Activated CD4-positive, alpha-beta T cell treated with anti-CD3 and anti-CD28 coated beads for 36 hours (primary cell): ENCODE measurements around the gene ARID1B. TPM values are rescaled to one million over a fixed set of nuclear protein-coding genes. Genes with fewer than 3 reads are reported as not detected.
"Not testable (repeated sequence)": the region's sequence is repeated elsewhere in the genome, so short reads cannot be mapped to it uniquely, and the experiment has no call there.

ENCODE experiments used
- ATAC-seq: fragments of 200-7000 bp; cut with Tn5 transposase; one replicate; pipeline ENCODE4 v1.10.0; 2021; ENCODE audit warnings: mild to moderate bottlenecking, moderate library complexity
- CTCF ChIA-PET: fragments of 350-600 bp; sonication (Branson Sonifier 250); formaldehyde crosslinking; loops from one replicate; lab custom pipeline; 2021; ENCODE audit warnings: antibody characterized with exemption; lab: Charles Lee
- POLR2A ChIA-PET: fragments of 350-600 bp; sonication (Branson Sonifier 250); formaldehyde crosslinking; loops from one replicate; lab custom pipeline; 2021; ENCODE audit warnings: antibody characterized with exemption, inconsistent platforms; lab: Charles Lee
- DNase-seq: peaks from one replicate; pipeline ENCODE4 v3.0.0-alpha.2; 2020
- H3K27ac Mint-ChIP-seq: one replicate; pipeline ENCODE4 v1.8.0; 2021; ENCODE audit warnings: mixed read lengths
- H3K27me3 Mint-ChIP-seq: one replicate; pipeline ENCODE4 v1.8.0; 2021; ENCODE audit warnings: mixed read lengths
- H3K36me3 Mint-ChIP-seq: one replicate; pipeline ENCODE4 v1.8.0; 2021; ENCODE audit warnings: low read depth, mixed read lengths
- H3K4me1 Mint-ChIP-seq: one replicate; pipeline ENCODE4 v1.8.0; 2021; ENCODE audit warnings: mixed read lengths
- H3K4me3 Mint-ChIP-seq: one replicate; pipeline ENCODE4 v1.8.0; 2021; ENCODE audit warnings: mild to moderate bottlenecking, moderate library complexity, mixed read lengths
- H3K9me3 Mint-ChIP-seq: one replicate; pipeline ENCODE4 v1.8.0; 2021; ENCODE audit warnings: low read depth, mixed read lengths
- intact Hi-C, 2 experiments: fragments of 100-400 bp; cut with DNase I in 1 of 2; cut with micrococcal nuclease in 1 of 2; formaldehyde crosslinking; loops; one replicate each; pipeline versions ENCODE4 v1.14.2 to v1.15.1; 2022 to 2024; cut with DNase I, micrococcal nuclease
- total RNA-seq, 2 experiments: library from RNA; stranded (reverse); gene quantifications; one replicate each; pipeline ENCODE4 v1.2.3, GENCODE V29; 2021

The ARID1B gene
- total RNA-seq, 2 experiments from 2014 or later: 42.2 to 53.6 TPM

DNA sequence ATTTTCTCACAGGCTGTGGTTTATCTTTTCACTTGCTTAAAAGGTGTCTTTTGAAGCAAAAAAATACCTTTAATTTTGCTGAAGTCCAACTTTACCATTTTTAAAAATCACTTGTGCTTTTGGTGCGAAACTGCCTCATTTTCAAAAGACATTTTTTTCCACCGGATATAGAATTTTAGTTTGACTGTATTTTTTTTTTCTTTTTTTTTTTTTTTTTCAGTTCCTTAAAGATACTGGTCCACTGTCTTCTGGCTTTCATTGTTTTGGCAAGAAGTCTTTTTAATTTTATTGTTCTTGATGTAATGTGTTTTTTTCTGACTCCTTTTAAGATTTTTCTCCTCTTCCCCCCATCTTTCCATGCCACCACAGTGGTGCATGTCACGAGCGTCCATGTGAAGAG lies 198.2 kb downstream of the ARID1B start:
- Mint-ChIP-seq H3K27ac (peak overlapping the region; percentile 47), H3K36me3 (peaks cover 1% of the 10 kb centered on the region), H3K27me3 (no peaks in the 10 kb centered on the region), H3K4me1 (peaks cover 87% of the 10 kb centered on the region), H3K9me3 (no peaks in the 10 kb centered on the region), H3K4me3 (peak overlapping the region; percentile 58)
- ChIA-PET CTCF (interaction anchor here (1.5 kb wide), 1 partner anchor 10 kb away, joined by 3 read pairs; no protein-coding TSS in a partner anchor), POLR2A (no interaction called here)
- intact Hi-C loops: loop anchor here (5.0 kb wide), 2 partner anchors 118 to 198 kb away; partner anchors contain the start of gene ARID1B (in 1 of the 2)
- ATAC-seq (no peak), DNase-seq (no peak)

GRCh38 chr6:156976216-156977127 lies 199.3 kb downstream of the ARID1B start:
- H3K4me1 Mint-ChIP-seq: peaks cover 86% of the 10 kb centered on the region
- intact Hi-C loops: loop anchor here (5.0 kb wide), 2 partner anchors 119 to 199 kb away; partner anchors contain the start of gene ARID1B (in 1 of the 2)
- peaks cover 1% of the 10 kb centered on the region for H3K36me3 Mint-ChIP-seq
- H3K9me3 Mint-ChIP-seq: no peaks in the 10 kb centered on the region
- ATAC-seq (peak; percentile 25), DNase-seq (peak; percentile 25)
- CTCF ChIA-PET: interaction anchor here (1.7 kb wide), 1 partner anchor 12 kb away, joined by 5 read pairs; no protein-coding TSS in a partner anchor
- no peaks in the 10 kb centered on the region for H3K27me3 Mint-ChIP-seq
- POLR2A ChIA-PET: interaction anchor here (1.0 kb wide), 1 partner anchor 19 kb away, joined by 3 read pairs; no protein-coding TSS in a partner anchor
- H3K27ac Mint-ChIP-seq: peak overlapping the region; percentile 47
- peak overlapping the region; percentile 58 for H3K4me3 Mint-ChIP-seq

DNA sequence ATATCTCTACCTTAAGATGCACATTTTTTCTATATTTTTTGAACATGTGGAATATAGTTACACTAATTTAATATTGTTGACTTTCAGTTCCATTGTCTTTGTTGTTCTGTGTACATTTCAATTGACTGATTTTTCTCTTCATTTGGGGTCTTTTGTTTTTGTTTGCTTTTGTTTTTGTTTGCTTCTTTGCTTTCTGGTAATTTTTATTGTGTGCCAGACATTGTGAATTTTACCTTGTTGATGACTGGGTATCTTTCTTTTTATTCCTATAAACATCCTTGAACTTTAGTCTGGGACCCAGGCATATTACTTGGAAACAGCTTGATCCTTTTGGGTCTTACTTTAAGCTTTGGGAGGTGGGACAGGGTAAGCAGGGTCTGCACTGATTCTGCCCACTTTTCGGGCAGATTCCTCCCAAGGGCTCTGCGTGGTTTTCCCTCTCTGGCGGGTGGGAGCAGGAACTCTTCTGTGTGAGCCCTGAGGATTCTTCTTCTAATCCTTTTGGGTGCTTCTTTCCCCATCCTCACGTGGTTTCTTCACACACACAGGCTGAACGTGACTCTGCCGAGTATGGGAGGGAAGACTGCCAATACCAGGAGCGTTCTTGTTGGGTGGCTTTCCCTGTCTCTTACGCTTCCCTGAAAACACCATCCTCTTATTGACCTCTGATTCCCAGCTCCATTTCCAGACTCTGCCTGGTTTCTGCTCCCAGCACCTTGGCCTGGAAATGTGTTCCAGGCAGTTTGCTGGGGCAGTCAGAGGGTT lies 200.5 kb downstream of the ARID1B start:
- Mint-ChIP-seq H3K27ac (no peak overlapping the region), H3K27me3 (no peaks in the 10 kb centered on the region), H3K4me1 (peaks cover 89% of the 10 kb centered on the region), H3K9me3 (no peaks in the 10 kb centered on the region), H3K4me3 (no peak overlapping the region), H3K36me3 (peaks cover 1% of the 10 kb centered on the region)
- CTCF ChIA-PET: interaction anchor here (1.7 kb wide), 1 partner anchor 13 kb away, joined by 5 read pairs; no protein-coding TSS in a partner anchor
- ATAC-seq (no peak), DNase-seq (no peak)
- intact Hi-C loops: loop anchor here (2.0 to 5.0 kb wide), 4 partner anchors 13 to 200 kb away; partner anchors contain the start of gene ARID1B (in 1 of the 2)
- POLR2A ChIA-PET: no interaction called here

DNA sequence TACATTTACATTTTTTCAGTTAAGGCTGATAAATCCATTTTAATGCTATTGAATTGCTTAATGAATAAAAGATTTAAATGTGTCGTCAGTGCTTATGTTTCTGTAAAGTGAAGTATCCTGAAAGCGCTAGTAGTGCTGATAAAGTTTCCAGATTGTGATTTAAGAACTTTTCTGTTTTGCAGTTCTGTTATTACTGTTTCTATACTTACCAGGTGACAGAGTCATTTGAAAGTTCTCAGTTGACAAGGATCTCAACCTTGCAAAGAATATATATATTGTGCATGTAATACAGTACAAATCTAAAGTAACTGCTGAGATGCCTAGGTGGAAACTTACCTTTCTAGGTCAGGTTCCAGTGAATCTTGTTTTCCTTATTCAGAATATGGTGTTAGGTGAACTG lies 201.8 kb downstream of the ARID1B start:
- DNase-seq (no peak), ATAC-seq (peak; percentile 81)
- no peak overlapping the region for H3K4me3 Mint-ChIP-seq
- CTCF ChIA-PET: interaction anchor here (0.7 kb wide), 1 partner anchor 46 kb away, joined by 3 read pairs; no protein-coding TSS in a partner anchor
- no peaks in the 10 kb centered on the region for H3K9me3 Mint-ChIP-seq
- H3K36me3 Mint-ChIP-seq: peaks cover 1% of the 10 kb centered on the region
- POLR2A ChIA-PET: no interaction called here
- peak overlapping the region; percentile 51 for H3K27ac Mint-ChIP-seq
- intact Hi-C loops: loop anchor here (2.0 to 5.0 kb wide), 4 partner anchors 14 to 202 kb away; partner anchors contain the start of gene ARID1B (in 1 of the 2)
- no peaks in the 10 kb centered on the region for H3K27me3 Mint-ChIP-seq
- H3K4me1 Mint-ChIP-seq: peaks cover 91% of the 10 kb centered on the region

DNA sequence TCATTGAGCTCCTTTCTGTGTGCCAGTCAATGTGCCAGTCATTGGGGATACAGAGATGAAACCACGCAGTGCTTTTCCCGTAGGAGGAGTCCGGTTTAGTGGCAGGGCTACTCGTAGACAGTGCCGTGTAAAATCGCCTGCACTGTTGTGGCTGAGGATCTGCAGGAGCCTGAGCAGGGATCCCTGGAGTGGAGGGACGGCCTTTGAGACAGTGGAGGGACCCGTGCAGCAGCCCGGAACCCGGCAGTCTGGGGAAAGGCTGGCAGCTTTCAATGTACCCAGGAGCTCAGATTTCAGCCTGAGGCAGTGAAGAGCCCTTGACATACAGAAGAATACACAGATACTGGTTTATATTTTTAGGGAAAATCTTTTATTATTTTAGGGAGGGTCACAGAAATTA lies 203.3 kb downstream of the ARID1B start:
- Mint-ChIP-seq H3K36me3 (peaks cover 1% of the 10 kb centered on the region), H3K4me3 (no peak overlapping the region), H3K27me3 (no peaks in the 10 kb centered on the region), H3K9me3 (no peaks in the 10 kb centered on the region), H3K4me1 (peaks cover 92% of the 10 kb centered on the region), H3K27ac (no peak overlapping the region)
- ChIA-PET CTCF (no interaction called here), POLR2A (interaction anchor here (0.6 kb wide), 1 partner anchor 74 kb away, joined by 3 read pairs; no protein-coding TSS in a partner anchor)
- intact Hi-C loops: no loop called here
- ATAC-seq (no peak), DNase-seq (no peak)

GRCh38 chr6:156980948-156981347 lies 203.8 kb downstream of the ARID1B start:
- intact Hi-C loops: no loop called here
- peaks cover 92% of the 10 kb centered on the region for H3K4me1 Mint-ChIP-seq
- no peak overlapping the region for H3K27ac Mint-ChIP-seq
- no peaks in the 10 kb centered on the region for H3K9me3 Mint-ChIP-seq
- no peaks in the 10 kb centered on the region for H3K27me3 Mint-ChIP-seq
- no peak overlapping the region for H3K4me3 Mint-ChIP-seq
- ChIA-PET POLR2A (no interaction called here), CTCF (interaction anchor here (0.6 kb wide), 1 partner anchor 39 kb away, joined by 3 read pairs; no protein-coding TSS in a partner anchor)
- DNase-seq: no peak
- no peak for ATAC-seq
- H3K36me3 Mint-ChIP-seq: peaks cover 1% of the 10 kb centered on the region

- Mint-ChIP-seq H3K27me3 (no peaks in the 10 kb centered on the region), H3K27ac (no peak overlapping the region), H3K4me3 (no peak overlapping the region), H3K36me3 (peaks cover 1% of the 10 kb centered on the region), H3K4me1 (peaks cover 87% of the 10 kb centered on the region), H3K9me3 (no peaks in the 10 kb centered on the region)
- no peak for DNase-seq
- intact Hi-C loops: no loop called here
- POLR2A ChIA-PET: no interaction called here
- no peak for ATAC-seq
- CTCF ChIA-PET: no interaction called here
Measured at GRCh38 chr6:156982168-156982567, 205.0 kb downstream of the ARID1B start.

DNA sequence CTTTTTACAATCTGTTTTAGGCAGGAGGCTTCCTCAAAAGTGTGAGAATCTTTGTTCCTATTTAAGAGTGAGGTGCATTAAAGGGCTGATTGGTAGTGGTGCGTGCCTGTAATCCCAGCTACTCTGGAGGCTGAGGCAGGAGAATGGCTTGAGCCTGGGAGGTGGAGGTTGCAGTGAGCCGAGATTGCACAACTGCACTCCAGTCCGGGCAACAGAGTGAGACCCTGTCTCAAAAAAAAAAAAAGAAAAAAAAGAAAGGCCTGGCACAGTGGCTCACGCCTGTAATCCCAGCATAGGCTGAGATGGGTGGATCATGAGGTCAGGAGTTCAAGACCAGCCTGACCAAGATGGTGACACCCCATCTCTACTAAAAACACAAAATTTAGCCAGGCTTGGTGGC lies 205.7 kb downstream of the ARID1B start:
- intact Hi-C loops, ATAC-seq, H3K36me3 Mint-ChIP-seq, H3K27me3 Mint-ChIP-seq, POLR2A ChIA-PET, H3K9me3 Mint-ChIP-seq, H3K4me3 Mint-ChIP-seq, CTCF ChIA-PET, DNase-seq: not testable (repeated sequence)
- H3K27ac Mint-ChIP-seq: peak overlapping the region; percentile 48
- H3K4me1 Mint-ChIP-seq: peaks cover 85% of the 10 kb centered on the region

GRCh38 chr6:156984178-156984738 lies 207.1 kb downstream of the ARID1B start:
- ChIA-PET CTCF (interaction anchor here (0.6 kb wide), 2 partner anchors 32 to 185 kb away, joined by 3 to 5 read pairs; no protein-coding TSS in a partner anchor), POLR2A (no interaction called here)
- H3K36me3 Mint-ChIP-seq: no peaks in the 10 kb centered on the region
- peak overlapping the region; percentile 24 for H3K27ac Mint-ChIP-seq
- H3K4me1 Mint-ChIP-seq: peaks cover 84% of the 10 kb centered on the region
- ATAC-seq (peak; percentile 63), DNase-seq (peak; percentile 26)
- no peaks in the 10 kb centered on the region for H3K27me3 Mint-ChIP-seq
- intact Hi-C loops: no loop called here
- H3K9me3 Mint-ChIP-seq: no peaks in the 10 kb centered on the region
- H3K4me3 Mint-ChIP-seq: no peak overlapping the region

DNA sequence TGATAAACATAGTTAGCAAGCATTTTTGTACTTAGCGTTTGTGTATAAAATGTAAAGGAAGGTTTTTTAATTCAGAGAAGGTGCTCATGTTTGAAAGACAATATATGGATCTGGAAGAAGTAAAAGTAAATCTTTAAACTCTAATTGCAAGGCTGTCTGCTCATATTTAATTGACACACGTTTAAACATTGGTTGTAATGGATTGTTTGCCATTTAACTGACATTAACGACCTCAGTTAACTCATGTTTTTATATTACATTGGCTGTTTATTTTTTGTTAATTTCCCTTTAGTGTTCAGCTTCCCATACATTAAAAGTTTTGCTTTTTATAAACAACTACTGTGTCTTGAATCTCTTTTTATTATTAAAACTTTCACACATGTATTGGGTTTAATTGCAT lies 208.1 kb downstream of the ARID1B start:
- H3K27me3 Mint-ChIP-seq: no peaks in the 10 kb centered on the region
- H3K27ac Mint-ChIP-seq: no peak overlapping the region
- H3K4me3 Mint-ChIP-seq: no peak overlapping the region
- no peaks in the 10 kb centered on the region for H3K9me3 Mint-ChIP-seq
- no peaks in the 10 kb centered on the region for H3K36me3 Mint-ChIP-seq
- intact Hi-C loops: no loop called here
- H3K4me1 Mint-ChIP-seq: peaks cover 79% of the 10 kb centered on the region
- ChIA-PET CTCF (interaction anchor here (1.0 to 2.2 kb wide), 4 partner anchors 10 to 199 kb away, joined by 3 to 8 read pairs (median 4); no protein-coding TSS in a partner anchor), POLR2A (no interaction called here)
- ATAC-seq: no peak
- no peak for DNase-seq
